GM12878 (cell line): ENCODE measurements around the gene MOV10L1.

Experiments
- ATF3 ChIP-seq: IDR thresholded peaks from 2 replicates; pipeline ENCODE4 v1.6.1; 2011; ENCODE audit warnings: low read depth, mild to moderate bottlenecking, low read length, moderate library complexity, borderline replicate concordance; ENCODE audit errors: extremely low read depth
- CTCF ChIP-seq, 3 experiments: IDR thresholded peaks in 2 of 3; conservative IDR thresholded peaks in 1 of 3; 2 replicates each; pipeline ENCODE4 v1.5.1; 2011; ENCODE audit warnings: low read depth in 3 of 3, low read length in 3 of 3, mild to moderate bottlenecking in 3 of 3, control low read depth in 2 of 3, moderate library complexity in 2 of 3, inconsistent platforms in 1 of 3, mixed read lengths in 1 of 3; ENCODE audit not compliant: control insufficient read depth in 2 of 3, insufficient read depth in 1 of 3; ENCODE audit errors: extremely low read depth in 1 of 3
- EP300 ChIP-seq, 2 experiments: fragments of 150-350 bp in 1 of 2; IDR thresholded peaks; 2 replicates each; pipeline ENCODE4 v1.6.1; 2011 to 2012; ENCODE audit warnings: low read depth in 2 of 2, low read length in 2 of 2, borderline replicate concordance in 1 of 2, improper control_type of control experiment in 1 of 2, inconsistent platforms in 1 of 2; ENCODE audit not compliant: control insufficient read depth in 1 of 2
- FOXM1 ChIP-seq: IDR thresholded peaks from 2 replicates; pipeline ENCODE4 v1.6.1; 2012; ENCODE audit warnings: low read depth, mild to moderate bottlenecking, inconsistent platforms, low read length, moderate library complexity
- GABPA ChIP-seq: IDR thresholded peaks from 2 replicates; pipeline ENCODE4 v1.6.1; 2014; ENCODE audit warnings: antibody characterized with exemption, low read depth, mild to moderate bottlenecking, inconsistent platforms
- JUND ChIP-seq: IDR thresholded peaks from 2 replicates; pipeline ENCODE4 v1.6.1; 2012; ENCODE audit warnings: low read depth, mild to moderate bottlenecking, low read length, improper control_type of control experiment, moderate library complexity
- NRF1 ChIP-seq: conservative IDR thresholded peaks from 2 replicates; pipeline ENCODE4 v1.6.1; 2011; ENCODE audit warnings: mild to moderate bottlenecking, low read depth, low read length, improper control_type of control experiment
- RAD21 ChIP-seq: IDR thresholded peaks from 2 replicates; pipeline ENCODE4 v1.6.1; 2011; ENCODE audit warnings: mild to moderate bottlenecking, low read depth, low read length, moderate library complexity; ENCODE audit not compliant: insufficient read depth
- SMC3 ChIP-seq: IDR thresholded peaks from 2 replicates; pipeline ENCODE4 v1.6.1; 2011; ENCODE audit warnings: low read length, improper control_type of control experiment, borderline replicate concordance
- STAT3 ChIP-seq: IDR thresholded peaks from 2 replicates; pipeline ENCODE4 v1.6.1; 2011; ENCODE audit warnings: low read depth, low read length, improper control_type of control experiment
- USF1 ChIP-seq: IDR thresholded peaks from 2 replicates; pipeline ENCODE4 v1.6.1; 2011; ENCODE audit warnings: borderline replicate concordance, low read depth, mild to moderate bottlenecking, moderate library complexity, mixed read lengths, low read length; ENCODE audit not compliant: insufficient read depth; ENCODE audit errors: extremely low read length

GRCh38 chr22:50041361-50042065, 48.3 kb upstream of the MOV10L1 start:
- TF ChIP-seq GABPA (no peak), STAT3 (no peak), CTCF (IDR thresholded peaks at IDR 0.05 in 2 of 3, conservative IDR thresholded peaks at IDR 0.05 in 1 of 3; ENCODE audit: control insufficient read depth in 2 of 3, extremely low read depth in 1 of 3, insufficient read depth in 1 of 3, low read depth in 3 of 3, low read length in 3 of 3) (no peak), EP300 (IDR thresholded peaks at IDR 0.05; ENCODE audit: borderline replicate concordance in 1 of 2, control insufficient read depth in 1 of 2, low read depth in 2 of 2, low read length in 2 of 2) (no peak), FOXM1 (no peak), USF1 (no peak), JUND (no peak), RAD21 (no peak), SMC3 (no peak), NRF1 (no peak), ATF3 (no peak)
